GM19324 (cell line): ENCODE measurements around the gene UBTD2.

Source experiments
- ATAC-seq: cut with Tn5 transposase; IDR thresholded peaks from one replicate; pipeline ENCODE4 v1.9.1; 2021; ENCODE audit warnings: mild to moderate bottlenecking, moderate library complexity; ENCODE audit not compliant: unreplicated experiment, low FRiP score

Gene UBTD2

GRCh38 chr5:172173564-172174153 is 109.9 kb downstream of the UBTD2 start:
- no peak for ATAC-seq

- ATAC-seq: no peak
Observed at GRCh38 chr5:172172912-172173563, 110.5 kb downstream of the UBTD2 start.

GRCh38 chr5:172171118-172171517 is 112.4 kb downstream of the UBTD2 start:
- no peak for ATAC-seq

- ATAC-seq: no peak
Observed at GRCh38 chr5:172170251-172170701, 113.3 kb downstream of the UBTD2 start.

- no peak for ATAC-seq
Observed at GRCh38 chr5:172169216-172169615, 114.3 kb downstream of the UBTD2 start.

- ATAC-seq: no peak
Observed at GRCh38 chr5:172168311-172168710, 115.3 kb downstream of the UBTD2 start.

- no peak for ATAC-seq
Observed at GRCh38 chr5:172167895-172168294, 115.7 kb downstream of the UBTD2 start.

GRCh38 chr5:172166030-172166826 is 117.3 kb downstream of the UBTD2 start:
- ATAC-seq: no peak

- ATAC-seq: no peak
Observed at GRCh38 chr5:172165465-172165864, 118.1 kb downstream of the UBTD2 start.

GRCh38 chr5:172164769-172165212 is 118.8 kb downstream of the UBTD2 start:
- ATAC-seq: no peak

GRCh38 chr5:172163346-172163745 is 120.2 kb downstream of the UBTD2 start:
- no peak for ATAC-seq

- no peak for ATAC-seq
Observed at GRCh38 chr5:172162987-172163343, 120.6 kb downstream of the UBTD2 start.

GRCh38 chr5:172162323-172162986 is 121.1 kb downstream of the UBTD2 start:
- ATAC-seq: no peak

GRCh38 chr5:172160506-172160905 is 123.1 kb downstream of the UBTD2 start:
- ATAC-seq: no peak
